Measurements from ENCODE around the gene SLC2A13. TPM values are rescaled to one million over a fixed set of nuclear protein-coding genes. Genes with fewer than 3 reads are reported as not detected.

The SLC2A13 gene
- total and polyA plus RNA-seq, 2 donors (not counting 3 experiments of a cell fraction or from before 2014, with no cell fraction given): 1.2 to 4.9 TPM

DNA sequence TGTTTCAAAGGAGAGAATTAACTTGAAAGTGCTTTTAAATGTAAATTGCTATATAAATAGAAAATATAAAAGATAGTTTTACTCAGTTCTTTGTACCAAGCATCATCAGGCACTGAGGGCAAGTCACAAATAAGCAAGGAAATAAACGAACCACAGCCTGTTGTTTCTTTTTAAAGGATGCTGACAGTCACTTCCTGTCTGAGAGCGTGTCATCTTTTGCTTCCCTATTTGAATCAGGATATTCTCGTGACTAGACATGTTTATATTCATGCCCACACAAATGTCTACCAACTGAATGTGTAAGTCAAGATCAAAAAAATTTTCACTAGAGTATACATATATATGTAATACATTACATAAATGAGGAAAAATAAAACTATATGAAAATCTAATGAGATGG, 31.4 kb upstream of the SLC2A13 start:
- dilution Hi-C loops (cut with MboI; ENCODE audit: extremely low pct_ligation_motif_present, low sequenced_read_pairs) (no loop called here), intact Hi-C loops (cut with micrococcal nuclease) (no loop called here)
- no peaks in the 10 kb centered on the region for H3K36me3 ChIP-seq (ENCODE audit: control insufficient read depth in 2 of 2, extremely low read depth in 1 of 2, insufficient read depth in 2 of 2, low read length in 2 of 2)
- no peaks in the 10 kb centered on the region for H4K20me1 ChIP-seq (replicated peaks; ENCODE audit: control insufficient read depth, extremely low read depth, insufficient read depth, low read length)
- ChIA-PET POLR2A (no interaction called here), CTCF (no interaction called here)
- BruUV-seq (replicated peaks): no TSS peak
- H3K27me3 ChIP-seq (ENCODE audit: control insufficient read depth in 2 of 2, insufficient read depth in 2 of 2, low read length in 2 of 2): peaks cover 0 to 3% of the 10 kb centered on the region in 2 experiments
- peak; percentile 13 for DNase-seq (ENCODE audit: low read depth, low spot score)
- no peak overlapping the region for H3K9ac ChIP-seq (replicated peaks; ENCODE audit: extremely low read depth, insufficient read depth, low read length)
- no peak overlapping the region for H3K27ac ChIP-seq (ENCODE audit: insufficient read depth, low read depth, low read length)
- H3K79me2 ChIP-seq (ENCODE audit: control insufficient read depth, insufficient read depth, low read length): no peaks in the 10 kb centered on the region
- FAIRE-seq: peak; percentile 28
- no peak overlapping the region for H2AFZ ChIP-seq (ENCODE audit: low read depth, low read length)
- no peak overlapping the region for H3K4me3 ChIP-seq (replicated peaks in 1 of 3; ENCODE audit: insufficient read depth in 1 of 3, low read depth in 1 of 3, low read length in 3 of 3)
- peak overlapping the region; percentile 29 for H3K4me2 ChIP-seq (ENCODE audit: insufficient read depth, low read length)
- no peaks in the 10 kb centered on the region for H3K9me1 ChIP-seq (replicated peaks; ENCODE audit: control insufficient read depth, extremely low read depth, insufficient read depth, low read length)
- H3K9me3 ChIP-seq (replicated peaks; ENCODE audit: control insufficient read depth, insufficient read depth, low read length): no peaks in the 10 kb centered on the region
- no peaks in the 10 kb centered on the region for H3K4me1 ChIP-seq (ENCODE audit: control insufficient read depth, extremely low read depth, insufficient read depth, low read length)
- TF ChIP-seq MAX (IDR thresholded peaks at IDR 0.05; ENCODE audit: insufficient read depth, insufficient read length) (no peak), FOS (IDR thresholded peaks at IDR 0.05; ENCODE audit: borderline replicate concordance, insufficient read depth, low read length) (peak; percentile 36)

GRCh38 chr12:40127408-40127807, 21.5 kb upstream of the SLC2A13 start:
- H3K36me3 ChIP-seq (ENCODE audit: control insufficient read depth in 2 of 2, extremely low read depth in 1 of 2, insufficient read depth in 2 of 2, low read length in 2 of 2): no peaks in the 10 kb centered on the region
- FAIRE-seq: no peak
- no peaks in the 10 kb centered on the region for H4K20me1 ChIP-seq (replicated peaks; ENCODE audit: control insufficient read depth, extremely low read depth, insufficient read depth, low read length)
- POLR2A ChIA-PET: no interaction called here
- no peaks in the 10 kb centered on the region for H3K9me3 ChIP-seq (replicated peaks; ENCODE audit: control insufficient read depth, insufficient read depth, low read length)
- H3K9me1 ChIP-seq (replicated peaks; ENCODE audit: control insufficient read depth, extremely low read depth, insufficient read depth, low read length): no peaks in the 10 kb centered on the region
- no peak overlapping the region for H2AFZ ChIP-seq (ENCODE audit: low read depth, low read length)
- no peak for DNase-seq (ENCODE audit: low read depth, low spot score)
- TF ChIP-seq MYC (IDR thresholded peaks at IDR 0.05; ENCODE audit: low read depth, low read length): no peak
- no peak for TF ChIP-seq JUN (IDR thresholded peaks at IDR 0.05; ENCODE audit: borderline replicate concordance, insufficient read depth, insufficient read length, low read depth)
- no peak for TF ChIP-seq POLR2AphosphoS5 (IDR thresholded peaks at IDR 0.05; ENCODE audit: insufficient read depth, low read depth, low read length)
- TF ChIP-seq EZH2 (IDR thresholded peaks at IDR 0.05; ENCODE audit: borderline replicate concordance, low read depth, low read length, severe bottlenecking): no peak
- no peak for TF ChIP-seq POLR2A (IDR thresholded peaks at IDR 0.05; ENCODE audit: low read depth, low read length)
- TF ChIP-seq, protein P1, sequence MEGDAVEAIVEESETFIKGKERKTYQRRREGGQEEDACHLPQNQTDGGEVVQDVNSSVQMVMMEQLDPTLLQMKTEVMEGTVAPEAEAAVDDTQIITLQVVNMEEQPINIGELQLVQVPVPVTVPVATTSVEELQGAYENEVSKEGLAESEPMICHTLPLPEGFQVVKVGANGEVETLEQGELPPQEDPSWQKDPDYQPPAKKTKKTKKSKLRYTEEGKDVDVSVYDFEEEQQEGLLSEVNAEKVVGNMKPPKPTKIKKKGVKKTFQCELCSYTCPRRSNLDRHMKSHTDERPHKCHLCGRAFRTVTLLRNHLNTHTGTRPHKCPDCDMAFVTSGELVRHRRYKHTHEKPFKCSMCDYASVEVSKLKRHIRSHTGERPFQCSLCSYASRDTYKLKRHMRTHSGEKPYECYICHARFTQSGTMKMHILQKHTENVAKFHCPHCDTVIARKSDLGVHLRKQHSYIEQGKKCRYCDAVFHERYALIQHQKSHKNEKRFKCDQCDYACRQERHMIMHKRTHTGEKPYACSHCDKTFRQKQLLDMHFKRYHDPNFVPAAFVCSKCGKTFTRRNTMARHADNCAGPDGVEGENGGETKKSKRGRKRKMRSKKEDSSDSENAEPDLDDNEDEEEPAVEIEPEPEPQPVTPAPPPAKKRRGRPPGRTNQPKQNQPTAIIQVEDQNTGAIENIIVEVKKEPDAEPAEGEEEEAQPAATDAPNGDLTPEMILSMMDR (IDR thresholded peaks at IDR 0.05; ENCODE audit: extremely low read depth in 1 of 2, insufficient read depth in 1 of 2, low read depth in 1 of 2, low read length in 2 of 2): no peak
- TF ChIP-seq GATA2 (IDR thresholded peaks at IDR 0.05; ENCODE audit: insufficient read depth, insufficient read length, low read depth, low read length): no peak
- no peak for TF ChIP-seq MAX (IDR thresholded peaks at IDR 0.05; ENCODE audit: insufficient read depth, insufficient read length)
- TF ChIP-seq FOS (IDR thresholded peaks at IDR 0.05; ENCODE audit: borderline replicate concordance, insufficient read depth, low read length): no peak
- CTCF ChIA-PET: no interaction called here
- H3K4me3 ChIP-seq (replicated peaks in 1 of 3; ENCODE audit: insufficient read depth in 1 of 3, low read depth in 1 of 3, low read length in 3 of 3): no peak overlapping the region
- no peak overlapping the region for H3K9ac ChIP-seq (replicated peaks; ENCODE audit: extremely low read depth, insufficient read depth, low read length)
- peaks cover 4% of the 10 kb centered on the region in 2 experiments for H3K27me3 ChIP-seq (ENCODE audit: control insufficient read depth in 2 of 2, insufficient read depth in 2 of 2, low read length in 2 of 2)
- no peak overlapping the region for H3K27ac ChIP-seq (ENCODE audit: insufficient read depth, low read depth, low read length)
- dilution Hi-C loops (cut with MboI; ENCODE audit: extremely low pct_ligation_motif_present, low sequenced_read_pairs): no loop called here
- BruUV-seq (replicated peaks): no TSS peak
- H3K4me2 ChIP-seq (ENCODE audit: insufficient read depth, low read length): no peak overlapping the region
- no peaks in the 10 kb centered on the region for H3K4me1 ChIP-seq (ENCODE audit: control insufficient read depth, extremely low read depth, insufficient read depth, low read length)
- intact Hi-C loops (cut with micrococcal nuclease): no loop called here
- no peaks in the 10 kb centered on the region for H3K79me2 ChIP-seq (ENCODE audit: control insufficient read depth, insufficient read depth, low read length)
